ENCODE results near the gene THSD7A.

DNA sequence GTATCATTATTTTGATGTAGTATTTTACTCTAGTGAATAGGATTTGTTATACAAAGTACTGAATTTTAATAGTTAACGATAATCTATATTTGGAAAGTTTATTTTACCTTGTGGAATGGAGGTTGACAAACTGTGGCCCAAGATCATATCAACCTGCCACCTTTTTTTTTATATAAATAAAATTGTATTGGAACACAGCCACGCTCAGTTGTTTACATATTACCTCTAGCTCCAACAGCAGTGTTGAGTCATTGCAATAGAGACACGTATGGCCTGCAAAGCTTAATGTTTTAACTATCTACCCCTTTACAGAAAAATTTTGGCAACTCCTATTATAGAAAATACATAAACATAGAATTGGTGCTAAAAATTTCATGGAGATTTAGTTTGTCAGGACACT lies 239.3 kb downstream of the THSD7A start:
- TF ChIP-seq, protein P1, sequence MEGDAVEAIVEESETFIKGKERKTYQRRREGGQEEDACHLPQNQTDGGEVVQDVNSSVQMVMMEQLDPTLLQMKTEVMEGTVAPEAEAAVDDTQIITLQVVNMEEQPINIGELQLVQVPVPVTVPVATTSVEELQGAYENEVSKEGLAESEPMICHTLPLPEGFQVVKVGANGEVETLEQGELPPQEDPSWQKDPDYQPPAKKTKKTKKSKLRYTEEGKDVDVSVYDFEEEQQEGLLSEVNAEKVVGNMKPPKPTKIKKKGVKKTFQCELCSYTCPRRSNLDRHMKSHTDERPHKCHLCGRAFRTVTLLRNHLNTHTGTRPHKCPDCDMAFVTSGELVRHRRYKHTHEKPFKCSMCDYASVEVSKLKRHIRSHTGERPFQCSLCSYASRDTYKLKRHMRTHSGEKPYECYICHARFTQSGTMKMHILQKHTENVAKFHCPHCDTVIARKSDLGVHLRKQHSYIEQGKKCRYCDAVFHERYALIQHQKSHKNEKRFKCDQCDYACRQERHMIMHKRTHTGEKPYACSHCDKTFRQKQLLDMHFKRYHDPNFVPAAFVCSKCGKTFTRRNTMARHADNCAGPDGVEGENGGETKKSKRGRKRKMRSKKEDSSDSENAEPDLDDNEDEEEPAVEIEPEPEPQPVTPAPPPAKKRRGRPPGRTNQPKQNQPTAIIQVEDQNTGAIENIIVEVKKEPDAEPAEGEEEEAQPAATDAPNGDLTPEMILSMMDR (IDR thresholded peaks at IDR 0.05), result no peak
- TF ChIP-seq POLR2A (IDR thresholded peaks at IDR 0.05), result no peak

Data from heart left ventricle (tissue), 13 donors.